Measurements from ENCODE around the gene AQR.

- no peak for TF ChIP-seq REST (IDR thresholded peaks at IDR 0.05; ENCODE audit: insufficient read depth in 1 of 2, low read depth in 2 of 2, low read length in 2 of 2)
- no peak for TF ChIP-seq SIN3A (IDR thresholded peaks at IDR 0.05; ENCODE audit: borderline replicate concordance, insufficient read depth, low read length)
- TF ChIP-seq POLR2AphosphoS5 (IDR thresholded peaks at IDR 0.05; ENCODE audit: low read depth, low read length): no peak
- no peak for TF ChIP-seq TAF1 (IDR thresholded peaks at IDR 0.05; ENCODE audit: borderline replicate concordance, insufficient read depth, low read length)
Observed at GRCh38 chr15:34818526-34818925, 151.0 kb downstream of the AQR start.

Measured in PFSK-1 (cell line).